ENCODE measurements around the gene ATP8A2. TPM values are rescaled to one million over a fixed set of nuclear protein-coding genes. Genes with fewer than 3 reads are reported as not detected.
"Not testable (repeated sequence)": the region's sequence is repeated elsewhere in the genome, so short reads cannot be mapped to it uniquely, and the experiment has no call there.

Gene ATP8A2
- polyA plus RNA-seq, 5 donors = 9.1 to 13.1 (median 12.3) TPM

DNA sequence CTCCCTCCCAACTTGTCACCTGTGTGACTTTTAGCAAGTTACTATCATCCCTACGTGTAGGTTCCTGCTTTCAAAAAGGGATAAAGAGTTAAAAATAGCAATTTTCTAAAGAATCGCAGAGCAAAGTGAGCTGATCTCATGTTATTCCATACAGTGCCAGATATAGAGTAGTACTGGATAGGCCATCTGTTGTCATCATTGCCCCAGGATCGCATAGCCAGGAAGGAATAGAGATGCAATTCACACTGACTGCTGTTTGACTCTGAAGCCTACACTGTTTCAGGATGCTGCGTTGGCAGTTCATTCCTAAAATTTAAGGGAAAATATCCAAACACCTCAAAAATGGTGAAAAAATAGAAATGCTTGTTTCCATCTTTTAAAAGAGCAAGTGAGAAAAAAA lies 541.2 kb downstream of the ATP8A2 start:
- DNase-seq = no peak

DNA sequence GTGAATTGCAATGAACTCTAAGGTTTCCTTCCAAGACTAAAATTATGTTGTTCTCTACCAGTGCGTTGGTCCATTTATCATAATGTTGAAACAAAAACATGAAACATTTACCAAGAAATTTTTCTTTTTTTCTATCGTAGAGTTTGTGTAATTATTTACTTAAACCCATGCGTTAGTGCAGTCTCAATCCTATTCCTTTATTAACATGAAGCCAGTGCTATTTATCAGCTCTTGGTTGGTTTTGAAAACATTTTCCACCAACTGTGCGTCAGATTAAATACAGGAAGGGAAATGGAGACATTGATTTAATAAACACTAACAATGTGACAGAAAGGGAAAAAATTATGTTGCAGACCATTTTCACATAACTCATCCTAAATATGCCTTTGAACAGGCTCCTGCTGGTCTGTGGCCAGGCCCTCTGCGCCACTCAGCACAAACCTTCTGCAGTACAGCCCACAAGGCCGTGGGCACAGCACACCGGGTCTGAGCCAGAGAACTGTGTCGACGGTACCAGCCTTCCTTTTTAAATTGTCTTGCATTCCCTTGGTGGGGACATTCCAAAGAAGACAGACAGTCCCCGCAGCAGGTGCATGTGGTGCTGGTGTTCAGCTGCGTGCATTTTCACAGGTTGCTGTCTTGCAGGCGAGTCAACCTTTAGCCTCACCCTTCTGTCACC lies 544.2 kb downstream of the ATP8A2 start:
- no peak for DNase-seq

DNA sequence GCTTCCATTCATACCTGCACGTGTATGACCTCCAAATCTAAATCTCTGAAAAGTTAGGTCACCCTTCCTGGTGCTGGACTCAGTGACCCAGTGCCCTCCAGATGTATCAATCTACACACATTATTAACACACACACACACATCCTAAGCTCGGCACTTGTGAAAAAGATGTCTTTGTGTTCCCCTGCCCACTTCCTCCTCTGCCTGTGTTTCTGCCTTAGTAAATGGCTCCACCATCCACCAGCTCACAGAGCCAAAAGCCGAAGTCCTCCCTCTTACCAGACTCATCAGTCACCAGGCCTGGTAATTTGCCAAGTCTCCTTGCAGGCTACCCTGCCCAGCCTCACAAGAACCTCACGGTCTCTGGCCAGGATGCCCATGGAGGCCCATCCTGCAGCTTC lies 548.5 kb downstream of the ATP8A2 start:
- DNase-seq = no peak

DNA sequence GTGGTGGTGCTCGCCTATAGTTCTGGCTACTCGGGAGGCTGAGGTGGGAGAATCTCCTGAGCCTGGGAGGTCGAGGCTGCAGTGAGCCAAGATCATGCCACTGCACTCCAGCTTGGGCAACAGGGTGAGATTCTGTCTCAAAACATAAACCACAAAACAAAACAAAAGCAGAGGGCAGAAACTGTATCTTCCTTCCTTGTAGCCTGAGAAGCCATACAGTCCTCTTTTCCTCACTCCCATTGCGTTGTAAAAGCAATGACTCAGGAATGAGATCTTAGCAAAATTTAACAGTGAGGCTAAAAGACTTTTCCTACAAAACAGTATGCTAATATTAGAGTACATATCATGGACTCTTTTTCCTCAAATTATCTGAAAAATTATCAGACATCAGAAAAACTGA lies 549.2 kb downstream of the ATP8A2 start:
- no peak for DNase-seq

DNA sequence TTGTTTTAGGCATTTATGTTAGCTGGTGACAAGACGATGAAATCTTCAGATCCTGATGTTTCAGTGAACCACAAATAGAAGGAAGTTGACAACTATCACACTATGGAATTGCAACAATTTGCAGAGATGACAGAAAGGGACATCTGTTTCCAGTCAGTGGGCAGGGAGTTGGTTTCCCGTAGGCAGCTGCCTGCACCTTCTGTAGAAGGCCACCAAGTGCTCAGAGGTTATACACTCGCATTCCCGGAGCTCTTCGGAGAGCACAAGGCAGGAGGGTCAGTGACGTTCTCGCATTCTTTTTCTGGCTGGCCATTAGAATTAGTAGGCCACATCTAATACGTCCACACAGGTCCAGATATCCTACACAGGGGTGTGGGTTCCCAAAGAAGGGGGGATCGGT lies 550.6 kb downstream of the ATP8A2 start:
- no peak for DNase-seq

DNA sequence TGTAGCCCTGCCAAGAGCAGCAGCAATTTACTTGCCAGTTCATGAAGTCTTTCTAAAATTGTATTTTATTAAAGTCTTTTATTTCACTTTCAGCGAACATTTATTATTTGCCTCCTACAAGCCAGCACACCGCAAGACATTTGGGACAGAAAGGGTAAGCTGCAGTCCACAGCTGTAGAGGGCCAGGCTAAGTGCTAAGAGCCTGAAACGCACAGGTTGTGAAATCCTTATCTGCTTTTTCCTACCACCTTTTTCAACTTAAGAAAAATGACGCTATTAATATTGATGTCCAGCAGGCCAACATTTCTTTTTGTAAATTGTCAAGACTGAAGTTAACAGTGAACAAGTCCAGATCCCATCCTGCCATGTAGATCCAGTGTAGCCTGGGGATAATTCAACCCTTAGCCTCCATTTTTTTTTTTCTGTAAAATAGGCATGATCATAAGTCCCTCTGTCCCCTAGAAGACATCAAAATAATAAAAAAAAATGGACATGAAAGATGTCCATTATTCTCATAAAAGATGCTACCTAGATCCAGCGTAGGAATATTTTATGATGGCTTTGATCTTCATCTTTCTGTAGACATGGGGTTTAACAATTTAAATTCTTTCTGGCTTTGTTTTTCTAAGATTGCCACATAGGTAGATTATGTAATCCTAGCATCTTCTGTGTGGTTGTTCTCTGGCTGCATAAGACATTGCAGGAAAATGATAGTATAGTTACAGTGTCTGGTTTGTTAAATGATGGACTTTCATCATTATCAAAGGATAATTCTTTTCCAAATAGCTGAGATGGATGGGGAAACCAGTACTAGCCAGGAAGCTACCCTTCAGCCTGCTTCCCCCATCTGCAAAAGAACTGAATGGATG lies 551.7 kb downstream of the ATP8A2 start:
- DNase-seq = no peak

DNA sequence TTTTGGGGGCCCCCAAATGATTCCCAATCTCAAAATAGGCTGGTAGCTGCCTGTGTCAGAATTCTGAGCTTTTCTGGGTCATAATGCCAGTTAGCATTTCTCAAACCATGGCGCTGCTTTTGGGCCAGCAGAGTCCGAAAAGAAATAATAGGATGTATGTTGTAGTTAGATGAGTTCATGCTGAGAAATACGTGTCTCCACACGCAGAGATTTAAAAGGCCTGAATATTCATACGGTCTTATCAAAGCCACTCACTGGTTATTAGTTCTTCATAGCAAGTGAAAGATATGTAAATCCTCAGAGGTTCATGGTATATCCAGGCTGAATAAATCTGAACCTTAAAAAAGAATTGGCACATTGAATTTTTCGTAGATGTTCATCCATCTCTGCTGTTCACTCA lies 555.6 kb downstream of the ATP8A2 start:
- no peak for DNase-seq

DNA sequence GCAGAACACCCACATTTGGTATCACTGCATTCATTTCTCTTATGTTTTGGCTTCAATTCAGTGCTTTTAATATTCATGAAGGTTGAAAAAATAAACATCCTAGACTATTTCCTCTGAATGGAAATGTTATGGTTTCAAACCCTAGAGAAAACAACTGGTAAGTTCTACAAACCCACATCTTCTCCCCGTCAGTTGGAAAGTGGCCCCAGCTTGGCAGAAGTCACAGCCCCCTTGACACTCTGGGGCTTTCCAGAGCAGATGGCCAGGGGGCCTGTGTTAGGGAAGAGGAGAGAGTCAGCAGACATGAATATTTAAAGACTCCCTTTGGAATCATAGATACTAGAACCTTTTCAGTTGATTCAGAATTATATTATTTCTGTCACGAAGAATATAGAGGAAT lies 556.2 kb downstream of the ATP8A2 start:
- no peak for DNase-seq

DNA sequence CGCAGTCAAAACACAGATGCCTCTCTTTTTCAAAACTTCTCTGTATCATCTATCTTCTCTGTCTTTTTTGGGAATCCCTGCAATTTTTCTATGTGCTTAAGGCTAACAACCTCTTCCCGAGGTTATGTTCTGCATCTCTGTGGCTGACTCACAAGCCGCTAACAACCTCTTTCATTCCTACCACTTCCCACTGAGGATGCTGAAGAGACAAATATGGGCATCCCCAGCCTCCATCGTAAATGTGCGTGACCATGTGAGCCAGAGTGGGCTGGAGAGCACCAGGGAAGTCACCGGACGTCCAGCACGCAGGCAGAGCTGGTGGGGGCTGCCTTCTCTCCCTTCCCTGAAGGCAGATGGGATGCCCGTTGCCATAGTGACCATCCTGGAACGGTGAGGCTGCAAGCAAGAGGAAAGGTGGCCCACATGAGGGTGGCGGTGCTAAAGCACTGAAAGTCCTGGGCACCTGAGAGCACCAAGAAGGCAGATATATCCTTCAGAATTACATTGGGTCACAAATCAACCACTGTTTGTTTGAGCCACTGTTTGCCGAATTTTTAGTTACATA lies 557.2 kb downstream of the ATP8A2 start:
- no peak for DNase-seq

DNA sequence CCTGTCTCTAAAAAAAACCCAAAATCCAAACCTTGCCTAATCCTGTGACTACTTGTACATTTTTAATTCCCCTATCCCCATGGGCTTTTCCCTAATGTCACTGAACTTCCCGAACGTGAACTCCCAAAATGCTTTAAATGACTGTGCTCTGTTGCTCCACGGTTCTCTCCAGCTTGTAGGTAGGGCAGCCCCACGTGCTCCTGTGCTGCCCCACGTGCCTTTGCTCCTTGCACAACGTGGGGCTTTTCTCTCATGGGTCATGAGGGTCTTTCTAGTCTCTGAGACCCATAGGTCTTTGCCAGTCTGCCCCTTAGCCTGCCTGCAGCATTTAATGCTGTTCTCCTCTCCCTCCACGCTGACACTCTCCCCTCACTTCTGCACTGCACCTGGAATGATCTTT lies 558.0 kb downstream of the ATP8A2 start:
- no peak for DNase-seq

DNA sequence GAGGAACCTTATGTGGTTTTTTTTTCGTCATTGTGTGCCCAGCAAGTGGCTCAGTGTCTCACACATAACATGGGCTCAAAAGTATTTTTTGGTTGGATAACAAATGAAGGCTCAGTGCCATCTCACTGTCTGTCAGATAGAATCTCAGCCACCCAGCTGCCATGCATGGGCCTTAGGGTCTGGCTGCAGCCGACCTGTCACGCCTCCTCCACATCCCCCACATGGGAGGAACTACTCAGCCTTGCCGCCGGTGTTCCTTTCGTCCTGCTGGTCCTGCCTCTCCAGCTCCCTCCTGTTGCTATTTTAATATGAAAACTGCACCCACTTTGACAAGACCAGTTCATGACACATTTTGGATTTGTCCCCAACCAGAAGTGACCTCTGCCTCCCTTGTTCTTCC lies 558.9 kb downstream of the ATP8A2 start:
- no peak for DNase-seq

DNA sequence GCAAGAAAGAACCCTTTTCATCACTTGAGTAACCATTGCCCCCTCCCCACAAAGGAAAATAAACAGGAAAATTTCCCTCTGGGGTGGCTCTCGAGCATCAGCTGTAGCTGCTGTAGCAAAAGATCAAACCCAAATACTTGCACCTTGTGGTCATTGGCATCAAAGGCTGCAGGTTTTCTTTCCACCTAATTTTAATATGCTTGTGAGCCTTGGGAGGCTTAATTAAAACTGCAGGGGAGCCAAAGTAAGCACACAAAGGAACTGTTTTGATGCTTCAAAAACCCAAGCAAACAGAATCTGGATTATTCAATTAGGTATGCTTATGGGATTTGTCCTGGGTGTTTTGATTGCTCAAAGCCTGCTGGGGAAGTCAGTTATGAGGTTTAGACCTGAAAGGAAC lies 560.6 kb downstream of the ATP8A2 start:
- DNase-seq = no peak

DNA sequence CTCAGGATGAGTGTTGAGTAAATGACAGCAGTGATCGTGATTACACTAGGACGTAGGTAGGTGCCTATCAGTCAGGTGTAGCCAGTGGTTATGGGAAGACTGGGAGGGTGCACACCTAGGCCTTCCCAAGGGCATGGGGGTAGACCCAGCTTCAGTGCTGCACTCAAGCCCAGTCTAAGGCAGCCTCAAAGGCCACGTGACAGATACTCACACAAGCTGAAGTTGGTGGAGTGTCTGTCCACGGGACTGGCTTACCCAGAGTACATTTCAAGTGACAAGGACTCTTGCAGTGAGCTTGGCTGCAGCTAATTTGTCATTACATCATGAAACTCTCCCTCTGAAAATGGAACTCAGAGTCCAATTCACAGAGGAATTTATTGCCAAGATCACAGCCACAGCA lies 561.7 kb downstream of the ATP8A2 start:
- no peak for DNase-seq

DNA sequence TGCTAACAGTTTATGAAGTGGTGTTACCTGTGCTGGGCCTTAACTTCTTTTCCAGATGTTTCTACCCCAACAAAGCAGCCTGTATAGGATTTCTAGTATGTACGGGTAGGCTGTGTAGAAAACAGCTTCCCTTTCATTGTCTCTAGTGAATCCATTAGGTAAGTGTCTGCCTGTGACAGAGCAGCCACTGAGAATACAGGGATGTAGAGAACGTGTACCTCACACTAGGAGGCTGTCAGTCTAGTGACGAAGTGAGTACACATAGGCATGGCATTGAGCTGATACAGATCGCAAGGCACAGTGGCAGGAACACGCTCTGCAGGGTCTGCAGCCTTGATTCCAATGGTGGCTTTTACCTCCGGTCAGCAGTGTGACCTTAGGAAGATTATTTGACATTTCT lies 562.4 kb downstream of the ATP8A2 start:
- no peak for DNase-seq

DNA sequence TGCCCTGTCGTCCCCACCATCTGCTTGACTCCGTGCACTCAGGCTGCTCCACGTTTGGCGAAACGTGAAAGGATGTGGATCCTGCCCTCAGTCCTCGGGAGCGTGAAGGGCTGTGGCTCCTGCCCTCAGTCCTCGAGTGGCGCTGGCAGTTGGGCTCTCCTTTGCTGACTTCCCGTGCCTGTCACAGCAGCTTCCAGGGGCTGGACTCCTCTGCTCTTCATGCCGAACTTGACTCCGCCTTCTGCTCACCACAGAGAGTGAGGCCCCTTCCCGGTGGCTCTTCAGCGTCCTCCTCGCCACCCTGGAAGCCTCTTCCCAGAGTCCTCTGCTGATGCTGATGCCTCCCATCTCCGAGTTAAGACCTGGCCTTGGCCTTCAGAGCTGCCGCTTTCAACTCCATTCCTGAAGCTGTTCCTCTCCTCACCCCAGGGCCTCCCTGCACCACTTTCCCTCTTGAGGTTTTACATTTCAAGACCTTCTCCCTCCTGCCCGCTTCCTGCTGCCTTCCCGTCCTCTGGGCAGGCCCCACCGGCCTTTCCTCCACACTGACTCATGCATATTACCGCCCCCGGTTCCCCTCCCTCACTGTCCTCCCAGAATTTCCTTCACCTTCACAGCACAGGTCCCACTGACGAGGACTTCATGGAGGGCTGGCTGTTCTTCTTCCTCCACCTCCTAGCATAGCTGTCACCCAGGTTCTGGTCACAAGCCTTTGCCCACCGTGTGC lies 568.4 kb downstream of the ATP8A2 start:
- no peak for DNase-seq

DNA sequence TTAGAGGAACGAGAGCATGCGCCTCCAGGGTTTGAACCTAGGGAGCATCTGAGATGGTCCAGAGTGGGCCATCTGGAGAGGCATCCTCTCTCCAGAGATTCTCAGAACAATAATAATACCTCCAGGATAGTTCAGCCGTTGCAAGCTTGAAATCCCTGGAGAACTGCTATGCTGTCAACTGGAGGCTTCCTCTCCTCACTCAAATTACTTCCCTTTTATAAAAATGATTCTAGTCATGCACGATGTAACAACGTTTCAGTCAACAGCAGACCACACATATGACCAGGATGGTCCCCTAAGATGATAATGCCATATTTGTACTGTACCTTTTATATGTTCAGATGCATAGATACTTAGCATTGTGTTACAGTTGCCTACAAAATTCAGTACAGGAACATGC lies 571.3 kb downstream of the ATP8A2 start:
- no peak for DNase-seq

DNA sequence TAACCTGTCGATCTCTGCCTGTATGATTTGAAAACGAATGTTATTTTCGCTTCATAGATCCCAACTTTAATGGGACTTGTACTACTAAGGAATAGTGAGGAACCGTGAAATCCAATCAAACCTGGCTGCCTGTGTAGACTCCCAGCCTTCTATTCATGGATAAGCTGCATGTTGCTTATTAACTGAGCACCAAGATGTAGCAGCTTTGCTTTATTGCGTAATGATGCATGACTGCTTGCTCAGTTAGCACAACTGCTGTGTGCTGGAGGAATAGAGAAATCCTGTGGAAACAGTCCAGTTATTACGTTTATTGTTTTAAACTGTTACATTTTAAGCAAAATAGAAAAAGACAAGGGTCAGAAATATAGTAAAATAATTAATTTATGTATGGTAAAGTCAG lies 571.9 kb downstream of the ATP8A2 start:
- peak; percentile 62 to 74 for DNase-seq

DNA sequence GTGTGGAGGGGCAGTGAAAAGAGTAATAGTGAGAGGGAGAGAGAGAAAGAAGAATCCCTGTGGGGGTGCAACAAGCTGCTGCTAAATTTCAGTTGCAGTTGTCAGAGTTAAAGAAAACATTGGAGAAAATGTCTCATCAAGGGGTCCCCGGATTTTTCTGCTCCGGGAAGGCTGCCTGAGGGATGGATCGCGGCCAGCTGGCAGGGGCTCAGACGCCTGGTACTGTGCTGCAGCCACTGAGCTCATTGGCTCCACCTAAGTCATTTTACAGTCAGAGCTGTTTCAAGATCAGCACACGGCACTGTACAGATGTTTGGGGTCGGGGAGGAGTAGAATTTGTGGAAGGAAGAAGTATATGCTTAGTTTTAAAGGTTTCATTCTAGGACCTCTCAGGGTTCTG lies 573.8 kb downstream of the ATP8A2 start:
- DNase-seq = peak; percentile 56 to 62

DNA sequence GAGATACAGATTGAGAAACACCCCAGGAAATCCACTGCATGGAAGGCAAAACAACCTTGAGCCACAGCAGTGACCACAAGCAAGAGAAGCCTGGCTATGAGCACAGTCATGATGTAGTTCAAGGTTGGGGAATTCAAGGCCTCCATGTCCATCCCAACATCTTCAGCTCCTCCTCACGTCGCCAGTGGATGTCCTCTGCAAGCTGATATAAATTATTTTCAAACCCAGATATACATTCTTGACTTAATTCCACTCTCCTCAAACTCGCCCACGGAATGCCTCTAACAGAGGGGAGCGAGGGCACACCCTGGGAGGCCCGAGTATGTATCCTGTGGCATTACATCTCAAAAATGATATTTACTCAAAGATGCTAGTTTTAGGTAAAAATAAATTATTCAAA lies 574.5 kb downstream of the ATP8A2 start:
- no peak for DNase-seq

DNA sequence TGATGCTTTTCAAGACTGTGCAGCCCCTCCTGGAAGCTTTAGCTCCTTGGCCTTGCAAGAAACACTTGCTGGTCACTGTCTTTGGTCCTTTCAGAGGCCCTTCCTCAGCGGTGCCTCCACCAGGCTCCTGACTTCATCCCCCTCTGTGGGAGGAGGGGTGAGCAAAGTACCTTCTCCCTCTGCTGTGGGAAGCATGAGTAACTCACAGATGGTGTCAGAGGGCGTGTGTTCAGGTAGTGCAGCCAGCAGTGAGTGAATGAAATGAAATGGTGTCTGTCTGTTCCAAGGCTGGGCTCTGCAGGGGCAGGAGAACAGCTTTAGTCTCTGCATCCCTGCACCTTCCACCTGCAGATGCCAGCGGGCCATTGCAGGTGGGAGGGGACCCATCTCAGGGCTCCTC lies 577.1 kb downstream of the ATP8A2 start:
- DNase-seq = no peak

DNA sequence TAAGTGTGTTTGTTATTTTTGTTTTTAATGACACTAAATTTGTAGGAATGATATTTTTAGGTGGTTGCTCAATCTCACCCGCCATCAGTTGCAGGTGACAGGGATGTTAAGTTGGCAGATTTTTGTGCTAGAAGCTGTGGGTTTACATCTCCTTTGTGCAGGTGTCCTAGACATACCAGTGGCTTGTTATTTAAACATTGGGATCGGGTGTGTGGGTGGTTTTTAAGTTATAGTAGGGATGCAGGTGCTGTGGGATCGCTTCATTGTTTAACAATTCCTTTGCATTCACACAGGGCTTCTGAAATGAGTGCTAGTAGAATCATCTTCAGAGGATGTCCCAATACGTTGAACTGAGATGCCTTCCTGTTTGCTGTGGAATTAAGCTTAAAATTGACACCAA lies 580.1 kb downstream of the ATP8A2 start:
- DNase-seq = no peak

DNA sequence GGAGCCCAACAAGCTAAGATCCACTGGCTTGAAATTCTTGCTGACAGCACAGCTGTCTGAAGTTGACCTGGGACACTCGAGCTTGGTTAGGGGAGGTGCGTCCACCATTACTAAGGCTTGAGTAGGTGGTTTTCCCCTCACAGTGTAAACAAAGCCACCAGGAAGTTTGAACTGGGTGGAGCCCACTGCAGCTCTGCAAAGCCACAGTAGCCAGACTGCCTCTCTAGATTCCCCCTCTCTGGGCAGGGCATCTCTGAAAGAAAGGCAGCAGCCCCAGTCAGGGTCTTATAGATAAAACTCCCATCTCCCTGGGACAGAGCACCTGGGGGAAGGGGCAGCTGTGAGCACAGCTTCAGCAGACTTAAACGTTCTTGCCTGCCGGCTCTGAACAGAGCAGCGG lies 582.3 kb downstream of the ATP8A2 start:
- not testable (repeated sequence) for DNase-seq

DNA sequence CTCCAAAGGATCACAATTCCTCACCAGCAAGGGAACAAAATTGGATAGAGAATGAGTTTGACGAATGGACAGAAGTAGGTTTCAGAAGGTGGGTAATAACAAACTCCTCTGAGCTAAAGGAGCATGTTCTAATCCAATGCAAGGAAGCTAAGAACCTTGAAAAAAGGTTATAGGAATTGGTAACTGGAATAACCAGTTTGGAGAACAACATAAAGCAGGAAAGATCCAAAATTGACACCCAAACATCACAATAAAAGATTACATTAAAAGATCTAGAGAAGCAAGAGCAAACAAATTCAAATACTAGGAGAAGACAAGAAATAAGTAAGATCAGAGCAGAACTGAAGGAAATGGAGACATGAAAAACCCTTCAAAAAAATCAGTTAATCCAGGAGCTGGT lies 583.2 kb downstream of the ATP8A2 start:
- DNase-seq = not testable (repeated sequence)
